CD4-positive, alpha-beta T cell treated with Interleukin-10 for 1 hour (primary cell): ENCODE data around the gene LCAT.
"Not testable (repeated sequence)": the region's sequence is repeated elsewhere in the genome, so short reads cannot be mapped to it uniquely, and the experiment has no call there.

ENCODE experiments used
- DNase-seq: peaks from one replicate; pipeline ENCODE4 v3.0.0-alpha.2; 2020

The LCAT gene

GRCh38 chr16:67943619-67944504 is at the start of gene LCAT:
Gene LCAT (minus strand): TSS chr16:67944120. CDS start chr16:67944101, 19 bp downstream.
- no peak for DNase-seq

DNA sequence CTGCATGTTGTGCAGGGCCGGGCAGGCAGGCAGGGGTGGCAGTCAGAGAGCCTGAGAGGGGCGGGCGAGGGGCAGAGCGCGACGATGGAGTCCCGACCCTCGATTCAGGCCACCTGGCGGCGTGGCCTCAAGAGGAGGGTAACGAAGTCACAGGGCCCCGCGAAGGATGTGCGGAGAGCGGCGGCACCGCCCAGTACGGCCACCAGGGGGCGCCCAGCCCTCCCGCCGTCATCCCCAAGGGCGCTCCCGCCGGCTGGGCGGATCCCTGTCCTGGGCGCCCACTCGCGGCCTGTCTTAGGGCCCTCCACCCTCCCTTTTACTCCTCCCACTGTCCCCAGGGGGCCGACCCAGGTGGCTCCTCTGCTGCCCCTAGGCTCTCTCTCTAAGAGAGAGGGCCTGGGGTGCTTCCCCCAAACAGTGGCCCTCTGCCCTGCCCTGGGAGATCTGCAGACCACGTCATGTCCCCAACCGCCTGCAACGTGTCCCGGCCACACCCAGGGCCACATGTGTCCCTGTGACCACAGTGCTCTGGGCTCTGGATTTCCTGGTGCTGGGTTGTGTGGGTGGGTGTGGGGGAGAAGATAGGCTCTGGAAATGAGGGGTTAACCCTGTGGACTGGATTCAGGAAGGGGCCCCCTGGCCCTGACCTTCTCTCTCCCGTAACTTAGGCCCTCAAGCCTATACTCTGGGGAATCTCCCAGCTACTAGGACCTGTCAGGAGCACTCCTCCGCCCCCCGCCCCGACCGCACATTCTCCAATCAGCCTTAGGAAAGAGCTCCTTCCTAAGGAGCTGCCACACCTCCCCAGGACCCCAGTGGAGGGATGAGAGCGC is 49.5 kb upstream of the LCAT start:
- DNase-seq, result peak; percentile 85

GRCh38 chr16:67992661-67993206 is 48.8 kb upstream of the LCAT start:
- DNase-seq, result no peak

GRCh38 chr16:67990018-67990386 is 46.1 kb upstream of the LCAT start:
- no peak for DNase-seq

DNA sequence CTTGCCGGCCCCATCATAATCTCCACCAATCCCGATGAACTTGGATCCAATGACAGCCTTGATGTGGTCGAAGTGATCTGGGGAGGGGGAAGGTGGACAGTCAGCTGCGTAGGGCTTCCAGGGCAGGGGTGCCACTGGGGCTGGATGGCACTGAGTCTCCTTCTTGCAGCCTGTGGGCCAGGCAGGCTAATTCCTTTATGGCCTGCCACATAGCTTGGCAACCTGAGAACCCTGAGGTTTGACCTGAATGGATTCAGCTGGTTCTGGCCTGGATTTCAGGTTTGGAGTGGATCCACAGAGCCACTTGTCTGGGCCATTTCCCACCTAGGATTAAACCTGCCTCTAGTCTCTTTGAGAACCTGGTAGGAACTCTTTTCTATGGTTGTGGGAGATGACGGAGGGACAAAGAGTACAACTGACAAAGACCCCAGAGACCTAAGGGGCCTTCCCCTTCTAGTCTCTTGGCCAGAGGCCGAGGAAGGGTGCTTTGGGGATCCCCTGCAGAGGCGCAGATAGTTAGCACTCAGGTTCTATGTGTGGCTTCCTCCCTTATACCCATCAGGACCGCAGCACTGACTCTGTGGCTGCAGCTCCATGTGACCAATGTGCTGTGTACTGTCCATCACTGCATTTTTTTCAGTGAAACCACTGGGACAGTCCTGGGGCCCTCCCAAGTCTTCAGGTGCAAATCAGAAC is 45.5 kb upstream of the LCAT start:
- DNase-seq, result no peak

GRCh38 chr16:67988675-67989074 is 44.8 kb upstream of the LCAT start:
- DNase-seq, result no peak

DNA sequence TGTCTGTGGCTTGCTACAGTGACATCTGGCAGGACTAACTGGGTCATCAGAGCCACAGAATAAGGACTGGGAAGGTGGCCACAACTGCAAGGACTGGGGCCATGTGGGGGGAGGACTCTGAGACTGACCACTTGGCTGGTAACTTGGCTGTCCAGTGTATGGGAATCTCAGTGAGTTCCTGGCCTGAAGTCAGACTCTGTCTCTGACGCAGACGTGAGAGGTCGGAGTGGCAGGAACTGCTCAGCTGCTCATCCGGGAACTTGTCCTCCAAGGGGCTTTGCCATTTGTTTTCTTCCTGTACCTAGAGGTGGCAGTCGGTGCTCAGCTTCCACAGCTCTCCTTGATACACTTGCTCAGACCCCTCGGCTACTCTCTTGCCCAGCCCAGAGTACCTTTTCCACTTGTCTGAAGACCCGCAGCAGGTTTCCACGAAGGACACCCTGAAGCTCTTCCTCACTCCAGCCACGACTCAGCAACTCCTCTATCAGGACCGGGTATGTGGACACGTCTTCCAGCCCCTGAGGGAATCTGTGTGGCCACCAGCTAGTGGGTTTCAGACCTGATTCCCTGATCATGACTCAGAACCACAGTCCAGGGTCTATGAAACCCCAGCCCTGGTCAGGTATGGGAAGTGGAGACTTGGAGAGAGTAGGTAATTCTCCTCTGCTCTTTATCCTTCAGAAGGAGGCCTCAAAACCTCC is 43.7 kb upstream of the LCAT start:
- DNase-seq, result no peak

- DNase-seq, result no peak
Measured at GRCh38 chr16:67986949-67987348, 43.0 kb upstream of the LCAT start.

DNA sequence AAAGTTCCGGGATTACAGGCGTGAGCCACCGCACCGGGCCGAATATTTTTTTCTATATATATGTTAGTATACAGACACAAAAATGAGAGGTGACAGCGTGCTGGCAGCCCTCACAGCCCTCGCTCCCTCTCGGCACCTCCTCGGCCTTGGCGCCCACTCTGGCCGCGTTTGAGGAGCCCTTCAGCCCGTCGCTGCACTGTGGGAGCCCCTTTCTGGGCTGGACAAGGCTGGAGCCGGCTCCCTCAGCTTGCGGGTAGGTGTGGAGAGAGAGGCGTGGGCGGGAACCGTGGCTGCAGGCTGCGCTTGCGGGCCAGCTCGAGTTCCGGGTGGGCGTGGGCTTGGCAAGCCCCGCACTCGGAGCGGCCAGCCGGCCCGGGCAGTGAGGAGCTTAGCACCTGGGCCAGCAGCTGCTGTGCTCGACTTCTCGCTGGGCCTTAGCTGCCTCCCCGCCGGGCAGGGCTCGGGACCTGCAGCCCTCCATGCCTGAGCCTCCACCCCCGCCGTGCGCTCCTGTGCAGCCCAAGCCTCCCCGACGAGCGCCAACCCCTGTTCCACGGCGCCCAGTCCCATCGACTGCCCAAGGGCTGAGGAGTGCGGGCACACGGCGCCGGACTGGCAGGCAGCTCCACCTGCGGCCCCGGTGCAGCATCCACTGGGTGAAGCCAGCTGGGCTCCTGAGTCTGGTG is 38.2 kb upstream of the LCAT start:
- no peak for DNase-seq

DNA sequence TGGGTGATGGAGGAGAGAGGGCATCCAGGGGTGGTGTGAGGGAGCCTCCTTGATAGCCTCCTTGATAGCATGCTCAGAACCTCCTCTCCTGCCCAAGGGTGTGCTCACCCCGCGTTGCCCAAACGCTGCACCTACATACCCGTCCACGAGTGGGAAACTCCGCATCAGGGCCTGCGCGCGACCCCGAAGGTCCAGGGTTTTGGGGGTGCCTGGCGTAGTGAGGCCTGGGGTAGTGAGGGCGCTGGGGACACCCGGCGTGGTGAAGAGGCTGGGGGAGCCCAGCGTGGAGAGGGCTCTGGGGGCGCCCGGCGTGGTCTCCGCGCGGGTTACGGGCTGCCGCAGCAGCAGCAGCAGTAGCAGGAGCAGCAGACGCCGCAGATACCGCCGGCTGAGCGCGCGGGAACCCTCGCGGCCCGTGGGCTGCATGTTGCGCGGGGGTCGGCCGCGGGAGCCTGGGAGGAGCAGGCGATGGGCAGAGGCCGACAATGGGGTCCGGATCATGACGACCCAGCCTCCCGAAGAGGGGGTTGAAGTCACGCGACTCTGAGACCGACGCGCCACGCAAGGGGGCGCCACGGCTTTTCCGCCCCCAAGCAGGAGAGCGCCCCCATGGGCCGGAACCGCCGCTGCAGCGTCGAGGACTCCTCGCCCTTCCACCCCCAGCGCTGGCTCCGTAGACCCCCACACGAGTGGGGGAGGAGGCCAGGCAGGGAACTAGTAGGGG is 36.2 kb upstream of the LCAT start, which contains the start of gene DPEP3:
DPEP3 (minus strand) TSS at position 545 of the 724 bp plus-strand sequence; CDS start at position 426, 119 bp downstream.
- no peak for DNase-seq

DNA sequence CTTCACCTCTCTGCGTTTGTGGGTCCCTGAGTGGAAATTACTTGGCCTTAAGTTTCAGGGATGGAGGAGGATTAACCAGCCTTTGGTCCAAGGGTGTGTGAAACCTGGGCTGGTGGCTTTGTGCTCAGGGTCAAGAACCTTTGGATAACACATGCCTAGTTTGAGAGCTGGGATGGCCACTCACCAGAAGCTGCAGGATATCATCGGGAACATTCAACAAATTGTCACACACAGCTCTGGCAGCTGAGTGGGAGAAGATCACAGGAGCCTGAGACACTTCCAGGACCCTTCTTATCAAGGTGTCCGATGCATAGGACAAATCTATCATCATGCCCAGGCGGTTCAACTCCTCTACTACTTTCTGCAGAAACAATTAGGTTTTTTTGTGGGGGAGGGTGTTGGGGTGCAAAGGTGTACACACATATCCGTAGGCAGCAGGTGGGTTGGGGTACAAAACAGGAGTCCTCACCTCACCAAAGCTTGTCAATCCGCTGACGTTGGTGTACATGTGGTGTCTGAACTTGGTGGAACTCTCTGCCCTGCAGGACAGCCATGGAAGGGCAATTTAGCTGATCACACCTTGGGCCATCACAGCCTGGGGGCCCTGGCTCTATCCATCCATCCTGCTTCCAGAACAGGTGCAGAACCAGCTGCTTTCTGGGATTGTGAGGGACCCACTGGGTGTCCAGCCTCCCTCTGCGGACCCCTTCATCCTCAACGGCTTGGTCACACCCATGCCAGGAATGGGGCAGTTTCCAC is 33.7 kb upstream of the LCAT start:
- no peak for DNase-seq

GRCh38 chr16:67977005-67977404 is 33.1 kb upstream of the LCAT start:
- DNase-seq, result no peak

- no peak for DNase-seq
Measured at GRCh38 chr16:67976205-67976604, 32.3 kb upstream of the LCAT start.

DNA sequence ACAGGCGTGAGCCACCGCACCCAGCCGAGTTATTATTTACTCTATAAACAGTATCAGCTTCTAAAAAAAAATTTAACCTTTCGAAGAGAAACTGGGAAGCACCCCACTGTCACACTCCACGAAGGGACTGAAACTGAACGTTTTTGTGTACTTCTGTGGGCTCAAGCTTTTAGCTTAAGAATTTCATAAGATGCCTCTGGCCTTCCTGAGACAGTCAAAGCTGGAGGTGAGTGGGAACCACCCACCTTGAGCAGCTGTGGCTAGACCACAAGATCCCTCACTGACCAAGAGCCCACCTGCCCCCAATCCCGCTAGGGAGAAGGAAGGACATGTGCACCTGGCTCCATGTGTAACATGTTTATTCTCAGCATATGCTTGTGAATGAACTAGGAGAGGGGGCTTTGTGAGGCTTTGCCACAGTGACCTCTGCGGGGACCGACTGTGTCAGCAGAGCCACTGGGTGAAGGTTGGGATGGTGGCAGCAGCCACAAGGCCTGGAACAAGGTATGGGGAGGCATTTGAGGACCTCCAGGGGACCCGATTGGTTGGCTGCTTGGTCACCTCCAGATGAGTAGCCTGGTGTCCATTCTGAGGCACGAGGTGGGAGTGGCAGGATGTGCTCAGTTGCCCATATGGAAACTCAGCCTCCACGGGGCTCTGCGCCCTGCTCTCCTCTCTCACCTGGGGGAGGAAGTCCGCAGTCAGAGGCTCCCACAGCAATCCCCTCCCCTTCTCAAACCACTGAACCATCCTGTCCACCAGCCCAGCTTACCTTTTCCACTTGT is 31.6 kb upstream of the LCAT start:
- DNase-seq, result no peak

- not testable (repeated sequence) for DNase-seq
Measured at GRCh38 chr16:67972285-67972684, 28.4 kb upstream of the LCAT start.

DNA sequence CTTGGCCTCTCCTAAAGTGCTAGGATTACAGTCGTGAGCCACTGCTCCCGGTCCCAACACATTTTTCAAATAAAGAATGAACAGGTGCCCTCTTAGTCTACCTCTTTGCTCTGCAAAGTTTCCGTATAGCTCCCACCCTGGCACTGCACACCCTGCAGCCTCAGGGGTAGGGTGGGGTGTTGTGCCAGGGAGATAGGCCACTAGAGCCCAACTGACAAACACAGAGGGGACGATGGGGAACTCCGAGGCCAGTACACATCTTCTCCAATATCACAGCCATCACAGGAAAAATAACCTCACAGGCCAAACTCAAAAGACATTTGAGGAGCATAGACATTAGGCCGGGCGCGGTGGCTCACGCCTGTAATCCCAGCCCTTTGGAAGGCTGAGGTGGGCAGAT is 27.2 kb upstream of the LCAT start:
- DNase-seq, result no peak

- DNase-seq, result peak; percentile 23
Measured at GRCh38 chr16:67969254-67970039, 25.5 kb upstream of the LCAT start.
